Tibial nerve (tissue), 4 donors: ENCODE results near the gene HDAC5.

ENCODE experiments used
- CTCF ChIP-seq, 5 experiments: fragments of 200-600 bp in 3 of 5; fragments of 450-650 bp in 2 of 5; sonication (generic) in 3 of 5; IDR thresholded peaks; one replicate each; pipeline ENCODE4 v1.5.1; 2016 to 2019; ENCODE audit warnings: antibody characterized with exemption in 5 of 5, mild to moderate bottlenecking in 3 of 5, moderate library complexity in 2 of 5
- EP300 ChIP-seq, 2 donors: sonication (generic); formaldehyde crosslinking; IDR thresholded peaks; one replicate each; pipeline ENCODE4 v1.6.1; 2017; ENCODE audit warnings: antibody characterized with exemption in 2 of 2, mild to moderate bottlenecking in 1 of 2
- POLR2A ChIP-seq, 2 donors: fragments of 450-650 bp; IDR thresholded peaks; one replicate each; pipeline ENCODE4 v1.6.1; 2017; ENCODE audit warnings: antibody characterized with exemption in 2 of 2, mild to moderate bottlenecking in 2 of 2, moderate library complexity in 2 of 2

GRCh38 chr17:44085908-44086307 is 37.5 kb downstream of the HDAC5 start:
- no peak for TF ChIP-seq CTCF (IDR thresholded peaks at IDR 0.05)
- TF ChIP-seq POLR2A (IDR thresholded peaks at IDR 0.05) = no peak
- TF ChIP-seq EP300 (IDR thresholded peaks at IDR 0.05) = no peak
